Neural crest cell (in vitro differentiated cells): ENCODE results near the gene CAMSAP3. TPM values are rescaled to one million over a fixed set of nuclear protein-coding genes. Genes with fewer than 3 reads are reported as not detected.

Source experiments
- DNase-seq: peaks from one replicate; pipeline ENCODE4 v3.0.0; 2021; ENCODE audit warnings: low read depth, mixed read lengths, low spot score
- H3K27ac Mint-ChIP-seq: one replicate; pipeline ENCODE4 v1.8.0; 2021; ENCODE audit warnings: mild to moderate bottlenecking, mixed read lengths; ENCODE audit not compliant: unreplicated experiment
- H3K27me3 Mint-ChIP-seq: 2 replicates; pipeline ENCODE4 v1.8.0; 2021; ENCODE audit warnings: low read depth, mild to moderate bottlenecking, mixed read lengths
- H3K36me3 Mint-ChIP-seq: 2 replicates; pipeline ENCODE4 v1.8.0; 2021; ENCODE audit warnings: low read depth, mild to moderate bottlenecking, mixed read lengths
- H3K4me1 Mint-ChIP-seq: 2 replicates; pipeline ENCODE4 v1.8.0; 2021; ENCODE audit warnings: mixed read lengths
- H3K4me3 Mint-ChIP-seq: one replicate; pipeline ENCODE4 v1.8.0; 2021; ENCODE audit warnings: mild to moderate bottlenecking, mixed read lengths
- H3K9me3 Mint-ChIP-seq: 2 replicates; pipeline ENCODE4 v1.8.0; 2021; ENCODE audit warnings: mixed read lengths
- CTCF ChIP-seq: fragments of 200-600 bp; sonication (generic); conservative IDR thresholded peaks from 2 replicates; pipeline ENCODE4 v1.5.0; 2021; ENCODE audit warnings: antibody characterized with exemption, mild to moderate bottlenecking
- total RNA-seq: library from RNA; stranded (reverse); gene quantifications from 2 replicates; pipeline ENCODE4 v1.2.1, GENCODE V29; 2021

Gene CAMSAP3
- total RNA-seq, 1 donor from 2014 or later: 13.7 TPM

GRCh38 chr19:7624810-7625209 lies 29.1 kb downstream of the CAMSAP3 start:
- DNase-seq: no peak
- peaks cover 4% of the 10 kb centered on the region for H3K27me3 Mint-ChIP-seq
- peaks cover 17% of the 10 kb centered on the region for H3K4me1 Mint-ChIP-seq
- no peak overlapping the region for H3K27ac Mint-ChIP-seq
- TF ChIP-seq CTCF: no peak
- H3K36me3 Mint-ChIP-seq: peaks cover 17% of the 10 kb centered on the region
- no peaks in the 10 kb centered on the region for H3K9me3 Mint-ChIP-seq
- H3K4me3 Mint-ChIP-seq: no peak overlapping the region

- DNase-seq: no peak
- peaks cover 17% of the 10 kb centered on the region for H3K36me3 Mint-ChIP-seq
- H3K9me3 Mint-ChIP-seq: no peaks in the 10 kb centered on the region
These were observed 30.2 kb downstream of the CAMSAP3 start for GRCh38 chr19:7625763-7626372.

GRCh38 chr19:7627166-7627565 lies 31.5 kb downstream of the CAMSAP3 start:
- H3K27me3 Mint-ChIP-seq: peaks cover 4% of the 10 kb centered on the region
- TF ChIP-seq CTCF: no peak
- H3K9me3 Mint-ChIP-seq: no peaks in the 10 kb centered on the region
- peaks cover 11% of the 10 kb centered on the region for H3K36me3 Mint-ChIP-seq
- DNase-seq: no peak
- H3K4me1 Mint-ChIP-seq: peaks cover 27% of the 10 kb centered on the region
- H3K27ac Mint-ChIP-seq: no peak overlapping the region
- H3K4me3 Mint-ChIP-seq: peak overlapping the region; percentile 79

More at GRCh38 chr19:7625763-7626372, 30.2 kb downstream of the CAMSAP3 start:
- no peak for TF ChIP-seq CTCF
- Mint-ChIP-seq H3K4me3 (no peak overlapping the region), H3K27ac (no peak overlapping the region), H3K27me3 (peaks cover 4% of the 10 kb centered on the region), H3K4me1 (peaks cover 27% of the 10 kb centered on the region)

GRCh38 chr19:7628589-7629311 lies 33.1 kb downstream of the CAMSAP3 start:
- no peak for DNase-seq
- TF ChIP-seq CTCF: no peak
- peaks cover 4% of the 10 kb centered on the region for H3K27me3 Mint-ChIP-seq
- H3K27ac Mint-ChIP-seq: peak overlapping the region; percentile 99
- peaks cover 27% of the 10 kb centered on the region for H3K4me1 Mint-ChIP-seq
- H3K4me3 Mint-ChIP-seq: peak overlapping the region; percentile 99
- no peaks in the 10 kb centered on the region for H3K9me3 Mint-ChIP-seq
- H3K36me3 Mint-ChIP-seq: peaks cover 7% of the 10 kb centered on the region

DNA sequence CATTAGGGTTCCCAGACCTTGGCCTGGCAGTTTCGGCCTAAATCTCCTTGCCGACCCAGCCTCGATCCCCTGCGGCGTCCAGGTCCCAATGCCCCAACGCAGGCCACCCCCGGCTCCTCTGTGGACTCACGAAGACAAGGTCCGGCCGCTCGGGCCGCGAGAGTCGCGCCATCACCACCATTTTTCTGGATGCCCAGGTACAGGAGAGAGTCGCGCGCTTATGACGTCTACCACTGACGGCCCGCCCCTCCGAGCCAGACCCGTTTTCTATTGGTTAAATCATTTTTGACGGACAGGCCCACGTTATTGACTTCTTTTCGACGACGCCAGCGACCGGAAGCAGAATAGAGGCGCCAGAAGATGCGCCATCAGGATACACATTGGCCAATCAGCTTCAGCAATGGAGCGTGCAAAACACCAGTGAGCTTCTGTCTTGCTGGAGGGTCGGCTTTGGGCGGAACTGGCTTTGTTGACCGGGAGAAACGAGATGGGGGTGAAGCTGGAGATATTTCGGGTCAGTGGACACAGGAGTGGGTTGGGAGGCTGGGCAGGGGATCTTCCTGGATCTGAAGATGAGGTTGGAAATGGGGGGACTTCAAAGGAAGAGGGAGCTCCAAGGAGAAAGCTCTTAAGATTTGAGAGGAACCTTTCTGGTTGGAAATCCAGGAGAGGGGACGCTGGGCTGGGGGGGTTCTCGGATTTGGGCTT lies 33.8 kb downstream of the CAMSAP3 start, which contains the start of the genes PET100 and XAB2:
Gene PET100 (plus strand): TSS at position 447 of the 708 bp plus-strand sequence. CDS start 41 bp downstream, at position 488.
Gene XAB2 (minus strand): TSS at position 199 of the 708 bp plus-strand sequence. CDS start 18 bp downstream, at position 181.
- Mint-ChIP-seq H3K4me1 (peaks cover 27% of the 10 kb centered on the region), H3K9me3 (no peaks in the 10 kb centered on the region), H3K4me3 (peak within 1 kb of the TSS; percentile 99), H3K27ac (peak within 1 kb of the TSS; percentile 99), H3K36me3 (peaks cover 7% of the 10 kb centered on the region), H3K27me3 (peaks cover 10% of the 10 kb centered on the region)
- DNase-seq: peak; percentile 92
- no peak for TF ChIP-seq CTCF
